ENCODE results near the gene SNX20.

Gene SNX20

GRCh38 chr16:50679676-50680555 lies 1.2 kb downstream of the SNX20 start:
- no peak for DNase-seq (ENCODE audit: low read depth)

DNA sequence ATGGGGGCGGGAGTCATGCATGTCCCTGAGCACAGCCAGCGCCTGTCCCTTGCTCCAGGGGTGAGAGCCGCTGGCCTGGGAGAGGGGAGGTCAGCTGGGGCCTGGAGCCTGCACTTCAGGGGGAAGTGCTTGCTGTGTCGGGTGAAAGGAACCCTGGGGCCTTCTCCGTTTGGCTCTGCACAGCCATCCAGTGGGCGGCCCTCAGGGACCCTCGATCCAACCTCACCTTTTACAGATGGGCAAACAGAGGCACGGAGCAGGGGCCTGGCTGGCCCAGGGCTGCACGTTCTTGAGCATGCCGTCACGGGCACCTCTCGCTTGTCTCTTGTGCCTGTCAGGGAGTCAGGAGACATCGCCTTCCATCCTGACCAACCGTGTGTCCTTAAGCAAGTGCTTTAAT lies 1.8 kb downstream of the SNX20 start:
- no peak for DNase-seq (ENCODE audit: low read depth)

- no peak for DNase-seq (ENCODE audit: low read depth)
These were observed 2.6 kb downstream of the SNX20 start for GRCh38 chr16:50678531-50678930.

DNA sequence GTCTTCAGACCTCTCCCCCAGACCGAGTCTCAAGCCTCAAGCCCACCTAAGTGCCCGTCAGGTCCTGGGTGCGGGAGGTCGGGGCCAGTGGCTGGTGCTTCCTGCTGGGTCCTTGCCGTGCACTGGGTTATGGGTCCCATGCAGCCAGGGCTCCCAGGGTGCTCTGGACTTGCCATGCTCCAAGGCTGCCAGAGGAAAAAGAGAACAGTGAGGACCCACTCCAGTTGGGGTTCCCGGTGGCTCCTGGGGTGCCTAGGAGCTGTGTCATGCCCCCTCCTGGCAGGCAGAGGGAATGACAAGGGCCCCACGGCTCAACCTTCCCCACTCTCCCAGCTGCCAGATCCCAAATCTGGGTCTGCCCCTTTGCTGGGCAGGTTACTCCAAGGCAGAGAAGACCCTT lies 3.8 kb downstream of the SNX20 start:
- no peak for DNase-seq (ENCODE audit: low read depth)

DNA sequence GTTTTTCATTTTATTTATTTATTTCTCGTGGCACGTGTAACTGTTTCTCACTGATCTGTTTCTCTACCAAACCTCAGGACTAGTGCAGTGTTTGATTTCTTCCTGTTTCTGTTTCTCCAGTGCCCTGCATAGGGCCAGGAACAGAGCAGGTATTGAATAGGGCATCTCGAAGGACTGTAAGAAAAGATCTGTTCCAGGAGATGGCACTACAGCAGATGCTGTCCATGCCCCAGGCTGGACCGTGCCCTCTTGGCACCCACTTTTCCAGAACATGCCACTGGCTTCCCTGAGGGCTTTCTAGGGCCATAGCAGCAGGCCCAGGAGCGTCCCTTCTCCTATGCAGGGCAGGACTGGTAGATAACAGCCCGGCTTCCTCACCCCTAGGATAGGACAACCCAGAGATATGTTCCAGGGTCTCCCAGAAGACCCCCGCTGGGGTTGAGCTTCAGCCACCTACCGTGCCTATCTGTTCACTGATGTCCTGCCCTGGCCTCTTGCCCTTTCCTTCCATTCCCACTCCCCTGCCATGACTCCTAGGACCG lies 4.4 kb downstream of the SNX20 start:
- DNase-seq (ENCODE audit: low read depth), result no peak

DNA sequence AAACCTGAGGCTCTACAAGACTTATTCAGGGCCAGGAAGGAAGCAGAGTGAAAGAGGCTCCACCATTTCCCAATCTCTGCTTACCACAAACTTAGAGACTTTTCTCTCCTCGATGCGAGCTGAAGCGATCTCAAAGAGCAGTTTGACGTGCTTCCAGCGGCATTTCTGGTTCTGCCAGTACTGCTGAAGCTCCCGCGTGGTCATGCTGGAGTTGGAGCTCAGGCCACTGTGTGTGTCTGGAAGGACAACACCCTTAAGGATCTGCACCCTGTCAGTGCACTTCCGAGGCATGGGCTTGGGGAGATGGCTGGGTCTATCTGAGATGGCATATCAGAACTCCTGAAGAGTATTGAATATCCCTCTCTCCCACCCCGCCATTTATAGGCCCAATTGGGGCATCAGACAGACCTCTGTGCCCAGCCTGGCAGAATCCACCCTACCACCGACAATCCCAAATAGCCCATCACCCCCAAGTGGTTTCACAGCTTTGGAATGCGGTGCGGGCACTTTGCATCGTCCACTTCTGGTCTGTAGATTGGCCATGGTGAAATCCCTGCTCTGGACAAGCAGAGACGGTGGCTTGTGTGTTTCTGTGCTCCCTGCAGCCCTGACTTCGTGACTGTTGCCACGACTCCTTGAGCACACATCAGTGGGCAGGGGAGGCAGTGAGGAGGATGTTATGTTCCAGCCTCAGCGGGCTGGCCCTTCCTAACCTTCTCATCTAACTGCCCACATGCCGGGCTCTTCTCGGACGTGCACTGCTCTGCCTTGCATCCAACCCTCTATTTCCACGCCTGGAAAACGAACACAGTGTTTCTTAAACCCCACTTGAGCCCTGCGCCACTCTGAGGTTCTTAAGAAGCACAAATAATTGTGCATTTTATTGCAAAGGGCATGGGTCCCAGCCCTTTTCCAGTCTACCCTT lies 5.2 kb downstream of the SNX20 start:
- no peak for DNase-seq (ENCODE audit: low read depth)

- no peak for DNase-seq (ENCODE audit: low read depth)
These were observed 6.3 kb downstream of the SNX20 start for GRCh38 chr16:50674831-50675230.

DNA sequence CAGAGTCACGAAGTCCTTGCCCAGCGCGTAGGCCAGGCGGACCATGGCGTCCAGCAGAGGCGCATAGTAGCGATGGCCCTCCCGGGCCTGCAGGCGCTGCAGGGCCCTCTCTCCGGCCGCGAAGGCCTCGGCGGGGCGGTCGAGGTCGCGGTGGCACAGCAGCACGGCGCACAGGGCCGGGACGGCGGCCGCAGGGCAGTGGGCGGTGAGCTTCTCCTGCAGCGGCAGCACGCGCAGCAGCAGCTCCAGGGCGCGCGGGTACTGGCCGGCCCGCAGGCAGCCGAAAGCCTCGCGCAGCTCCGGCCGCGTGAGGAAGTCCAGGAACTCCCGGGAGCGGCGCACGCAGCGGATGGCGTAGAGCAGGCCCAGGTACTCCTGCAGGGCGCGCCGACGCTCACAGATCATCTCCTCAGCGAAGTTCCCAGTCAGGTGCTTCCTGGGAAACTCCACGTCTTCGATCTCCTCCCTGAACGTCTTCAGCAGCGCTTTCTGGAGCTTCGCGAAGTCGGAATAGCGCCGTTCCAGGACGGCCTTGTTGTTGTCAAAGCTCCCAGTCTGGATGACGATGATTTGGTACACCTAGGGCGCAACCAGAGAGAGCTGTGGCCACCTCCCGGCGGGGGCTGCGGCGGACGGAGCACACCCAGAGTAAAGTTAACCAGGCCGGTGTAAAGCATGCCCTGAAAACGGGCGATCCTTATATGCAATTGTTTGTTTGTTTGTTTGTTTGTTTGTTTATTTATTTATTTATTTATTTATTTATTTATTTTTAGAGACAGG lies 7.4 kb downstream of the SNX20 start:
- no peak for DNase-seq (ENCODE audit: low read depth)

DNA sequence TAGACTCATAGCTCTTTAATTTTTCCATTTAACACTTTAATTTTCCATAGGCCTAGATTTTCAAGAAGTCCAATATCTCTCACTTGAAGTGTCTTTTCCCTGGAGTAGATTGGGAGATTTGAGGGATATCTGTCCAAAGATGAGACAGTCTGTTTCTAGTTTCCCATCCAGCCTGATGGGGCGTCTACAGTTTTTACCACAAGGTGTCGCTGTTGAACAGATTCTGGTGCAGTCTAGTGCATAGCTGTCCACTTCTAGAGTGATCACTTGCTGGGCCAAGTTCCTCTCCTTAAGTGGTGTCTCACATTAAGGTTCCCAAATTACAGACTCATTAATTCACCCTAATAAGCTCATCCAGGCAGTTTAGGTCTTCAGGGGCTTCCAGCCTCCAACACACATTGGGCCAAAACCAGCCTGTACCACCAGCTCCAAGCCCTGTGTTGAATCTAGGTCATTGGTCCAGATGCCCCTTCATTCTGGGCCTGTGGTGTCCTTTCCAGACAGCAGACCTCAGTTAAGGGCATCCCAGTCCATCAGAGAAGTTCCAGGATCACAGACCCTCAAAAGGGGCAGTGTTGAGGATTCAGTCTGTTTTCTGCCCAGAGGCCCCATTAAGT lies 9.4 kb downstream of the SNX20 start:
- peak; percentile 75 for DNase-seq (ENCODE audit: low read depth)

DNA sequence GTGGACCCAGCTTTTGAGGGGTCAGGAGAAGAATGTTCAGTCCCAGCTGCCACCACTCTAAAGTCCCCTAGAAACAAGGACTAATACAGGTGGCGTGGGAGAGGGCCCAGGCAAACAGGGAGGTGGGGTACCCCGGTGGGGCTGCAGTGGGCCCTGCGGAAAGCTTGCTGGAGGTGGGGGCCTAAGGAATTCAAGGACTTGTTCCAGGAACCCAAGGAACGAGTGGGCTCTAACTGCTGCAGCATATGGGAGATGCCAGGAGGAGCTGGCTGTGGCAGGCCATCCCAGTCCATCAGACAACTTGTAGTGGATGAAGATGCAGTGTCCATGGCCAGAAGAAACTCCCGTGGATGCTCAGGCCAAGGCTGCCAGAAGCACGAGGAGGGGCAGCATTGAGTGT lies 10.6 kb downstream of the SNX20 start:
- DNase-seq (ENCODE audit: low read depth), result no peak

DNA sequence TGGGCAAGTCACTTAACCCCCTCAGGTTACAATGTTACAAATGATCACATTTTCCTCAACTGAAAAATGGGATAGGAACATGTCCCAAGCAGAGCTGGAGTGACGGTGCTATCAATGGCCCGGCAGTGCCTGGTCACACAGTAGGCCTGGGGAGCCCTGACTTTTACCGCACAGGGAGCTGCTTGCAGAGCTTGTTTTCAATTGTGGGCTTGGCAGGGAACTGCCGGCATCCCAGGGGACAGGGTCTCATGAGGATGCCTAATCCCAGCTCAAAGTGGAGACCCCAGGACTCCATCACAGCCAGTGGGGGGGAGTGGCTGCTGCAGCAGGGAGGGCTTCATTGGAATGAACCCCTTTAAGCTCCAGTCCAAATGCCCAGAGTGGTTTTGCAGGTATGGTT lies 11.4 kb downstream of the SNX20 start:
- DNase-seq (ENCODE audit: low read depth), result no peak

- no peak for DNase-seq (ENCODE audit: low read depth)
These were observed 12.6 kb downstream of the SNX20 start for GRCh38 chr16:50668368-50669008.

GRCh38 chr16:50667497-50668367 lies 13.4 kb downstream of the SNX20 start:
- peak; percentile 61 for DNase-seq (ENCODE audit: low read depth)

GRCh38 chr16:50666658-50667496 lies 14.2 kb downstream of the SNX20 start:
- peak; percentile 54 for DNase-seq (ENCODE audit: low read depth)

DNA sequence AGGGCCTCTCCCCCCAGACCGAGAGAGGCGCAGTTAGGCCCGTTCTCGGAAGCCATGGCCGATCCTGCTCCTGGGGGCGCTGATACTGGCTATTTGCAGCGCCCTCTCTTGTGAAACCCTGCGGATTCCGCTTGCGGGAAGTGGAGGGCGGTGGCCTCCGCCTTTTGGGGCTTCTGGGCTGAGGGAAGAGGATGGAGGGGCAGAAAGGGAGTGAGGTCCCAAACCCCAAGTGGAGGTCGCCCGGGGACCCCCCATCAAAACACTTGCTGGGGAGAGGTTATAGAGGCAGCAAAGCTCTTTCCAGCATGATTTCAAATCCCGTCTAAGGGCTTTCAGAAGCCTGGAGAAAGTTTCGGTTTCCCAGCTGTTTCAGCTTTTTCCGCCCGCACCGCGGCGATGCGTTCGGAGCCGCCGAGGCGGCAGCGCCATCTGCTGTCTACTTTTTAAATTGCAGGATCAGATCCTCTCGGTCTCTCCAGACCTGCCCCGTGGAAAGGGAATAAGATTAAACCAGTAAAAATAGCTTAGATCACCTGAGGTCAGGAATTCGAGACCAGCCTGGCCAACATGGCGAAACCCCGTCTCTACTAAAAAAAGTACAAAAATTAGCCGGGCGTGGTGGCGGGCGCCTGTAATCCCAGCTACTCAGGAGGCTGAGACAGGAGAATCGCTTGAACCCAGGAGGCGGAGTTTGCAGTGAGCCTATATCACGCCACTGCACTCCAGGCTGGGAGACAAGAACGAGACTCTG lies 15.8 kb downstream of the SNX20 start:
- peak; percentile 48 for DNase-seq (ENCODE audit: low read depth)

- DNase-seq (ENCODE audit: low read depth), result no peak
These were observed 16.8 kb downstream of the SNX20 start for GRCh38 chr16:50664270-50664669.

DNA sequence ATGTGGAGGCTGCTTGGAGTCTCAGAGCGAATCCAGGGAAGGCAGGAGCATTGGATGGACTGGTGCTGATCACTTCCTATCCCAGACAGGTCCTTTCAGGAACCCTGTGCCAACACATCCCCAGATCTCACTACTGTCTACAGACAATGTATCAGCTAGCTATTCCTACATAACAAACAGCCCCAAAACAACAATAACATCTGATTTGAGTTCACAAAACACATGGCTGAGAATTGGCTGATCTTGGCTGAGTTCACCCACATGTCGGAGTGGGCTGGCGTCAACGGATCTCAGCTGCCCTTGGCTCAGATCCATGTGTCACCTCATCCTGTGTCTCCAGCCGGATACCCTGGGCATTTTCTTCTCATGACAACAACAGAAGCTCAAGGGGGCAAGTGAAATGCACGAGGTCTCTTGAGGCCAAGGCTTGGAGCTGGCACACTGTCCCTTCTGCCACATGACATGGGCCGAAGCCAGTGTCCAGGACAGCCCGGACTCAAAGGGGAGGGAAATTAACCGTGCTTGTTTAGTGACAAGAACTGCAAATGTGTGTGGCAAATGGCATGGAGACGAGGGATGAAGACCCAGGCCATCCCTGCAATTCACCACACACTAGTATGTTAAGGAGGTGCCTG lies 18.7 kb downstream of the SNX20 start:
- DNase-seq (ENCODE audit: low read depth), result no peak

- no peak for DNase-seq (ENCODE audit: low read depth)
These were observed 21.3 kb downstream of the SNX20 start for GRCh38 chr16:50659806-50660205.
